ENCODE measurements around the gene CASQ2. TPM values are rescaled to one million over a fixed set of nuclear protein-coding genes. Genes with fewer than 3 reads are reported as not detected.

Gene CASQ2
- total RNA-seq, 4 donors from 2014 or later = 1.1 to 3.9 (median 1.5) TPM

DNA sequence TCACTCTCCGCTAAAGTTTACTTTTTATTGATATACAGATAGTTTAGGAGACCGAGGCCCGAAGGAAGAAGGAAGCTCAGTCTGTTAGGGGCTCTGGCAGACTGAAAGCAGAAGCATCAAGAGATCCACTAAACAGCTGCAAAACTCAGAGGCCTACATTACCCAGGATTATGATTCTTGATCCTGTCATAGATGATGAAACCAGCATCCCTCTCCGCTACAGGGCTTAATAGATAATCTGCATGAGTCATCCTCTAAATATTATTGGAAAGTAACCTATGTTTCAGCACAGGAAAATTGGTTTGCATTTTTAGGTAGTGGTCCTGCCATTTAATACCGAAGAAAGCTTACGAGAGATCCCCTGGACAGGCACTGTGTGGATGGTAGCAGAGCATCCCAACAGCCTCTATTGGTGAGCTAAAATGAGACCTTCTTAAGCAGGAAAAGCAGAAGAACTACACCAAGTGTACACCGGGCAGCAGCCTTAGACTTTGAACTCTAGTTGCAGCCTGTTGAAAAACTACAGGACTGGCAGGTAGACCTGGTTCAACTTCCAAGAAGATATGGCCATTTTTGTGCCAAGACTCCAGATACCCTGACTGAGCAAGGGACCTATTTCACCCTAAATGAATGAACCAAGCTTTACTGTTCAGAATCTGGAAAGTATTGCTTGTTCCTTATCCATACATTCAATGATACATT lies 6.8 kb downstream of the CASQ2 start:
- intact Hi-C loops (cut with DNase I) = loop anchor here (10.0 kb wide), 2 partner anchors 147 to 627 kb away; no protein-coding TSS in a partner anchor
- H3K9me3 ChIP-seq = no peaks in the 10 kb centered on the region
- 94 to 98% methylated on average over 7 of the region's 7 CpGs for WGBS, 2 donors
- TF ChIP-seq, protein P1, sequence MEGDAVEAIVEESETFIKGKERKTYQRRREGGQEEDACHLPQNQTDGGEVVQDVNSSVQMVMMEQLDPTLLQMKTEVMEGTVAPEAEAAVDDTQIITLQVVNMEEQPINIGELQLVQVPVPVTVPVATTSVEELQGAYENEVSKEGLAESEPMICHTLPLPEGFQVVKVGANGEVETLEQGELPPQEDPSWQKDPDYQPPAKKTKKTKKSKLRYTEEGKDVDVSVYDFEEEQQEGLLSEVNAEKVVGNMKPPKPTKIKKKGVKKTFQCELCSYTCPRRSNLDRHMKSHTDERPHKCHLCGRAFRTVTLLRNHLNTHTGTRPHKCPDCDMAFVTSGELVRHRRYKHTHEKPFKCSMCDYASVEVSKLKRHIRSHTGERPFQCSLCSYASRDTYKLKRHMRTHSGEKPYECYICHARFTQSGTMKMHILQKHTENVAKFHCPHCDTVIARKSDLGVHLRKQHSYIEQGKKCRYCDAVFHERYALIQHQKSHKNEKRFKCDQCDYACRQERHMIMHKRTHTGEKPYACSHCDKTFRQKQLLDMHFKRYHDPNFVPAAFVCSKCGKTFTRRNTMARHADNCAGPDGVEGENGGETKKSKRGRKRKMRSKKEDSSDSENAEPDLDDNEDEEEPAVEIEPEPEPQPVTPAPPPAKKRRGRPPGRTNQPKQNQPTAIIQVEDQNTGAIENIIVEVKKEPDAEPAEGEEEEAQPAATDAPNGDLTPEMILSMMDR (IDR thresholded peaks at IDR 0.05) = no peak
- TF ChIP-seq POLR2A (IDR thresholded peaks at IDR 0.05) = no peak
- H3K27ac ChIP-seq = no peak overlapping the region
- peaks cover 19% of the 10 kb centered on the region in 2 donors for H3K4me1 ChIP-seq
- H3K27me3 ChIP-seq = no peaks in the 10 kb centered on the region
- H3K4me3 ChIP-seq (replicated peaks in 1 of 3) = no peak overlapping the region
- DNase-seq = no peak
- H3K36me3 ChIP-seq = no peaks in the 10 kb centered on the region

DNA sequence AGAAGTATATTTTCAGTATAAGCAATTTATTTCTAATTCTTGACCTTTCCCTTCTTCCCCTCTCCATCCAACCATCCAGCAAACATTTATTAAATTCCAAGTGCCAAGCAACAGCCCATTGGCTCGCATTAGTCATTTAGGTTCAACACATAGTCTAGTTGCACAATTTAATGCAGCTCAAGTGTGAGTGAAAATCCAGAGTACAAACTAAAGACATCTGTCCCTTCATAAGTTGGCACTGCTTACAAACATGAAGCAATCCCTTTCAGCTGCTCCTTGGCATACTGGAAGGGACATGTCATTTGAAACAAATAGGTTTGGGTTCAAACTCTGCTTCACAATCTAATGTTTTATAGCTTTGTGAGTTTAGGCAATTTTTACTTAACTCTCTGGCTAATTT lies 10.7 kb downstream of the CASQ2 start:
- Histone ChIP-seq H3K27ac (no peak overlapping the region), H3K4me3 (replicated peaks in 1 of 3) (no peak overlapping the region), H3K36me3 (no peaks in the 10 kb centered on the region), H3K9me3 (no peaks in the 10 kb centered on the region), H3K27me3 (no peaks in the 10 kb centered on the region), H3K4me1 (peaks cover 33 to 39% of the 10 kb centered on the region in 2 donors)
- 63 to 90% methylated on average over 1 of the region's 1 CpG for WGBS, 2 donors
- TF ChIP-seq, protein P1 (IDR thresholded peaks at IDR 0.05) = no peak
- intact Hi-C loops (cut with DNase I) = no loop called here
- no peak for DNase-seq

DNA sequence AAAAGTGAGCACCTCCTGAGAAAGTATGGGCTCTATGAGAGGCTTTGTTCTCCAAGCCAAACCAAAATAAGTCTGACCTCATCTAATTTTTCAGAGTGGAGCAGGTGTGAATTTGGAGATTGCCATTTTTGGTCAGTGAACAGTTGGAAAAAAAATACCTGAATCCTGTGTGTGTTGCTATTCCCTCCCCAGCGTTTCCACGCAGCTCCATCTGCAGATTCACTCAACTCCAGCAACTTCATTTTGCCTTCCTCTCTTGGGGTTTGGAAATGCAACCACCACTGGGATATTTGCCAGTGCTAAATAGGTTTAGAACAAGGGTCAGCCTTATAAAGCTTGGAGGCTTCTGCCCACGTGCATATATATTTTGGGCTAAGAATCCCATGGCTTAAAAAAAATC lies 11.2 kb downstream of the CASQ2 start:
- intact Hi-C loops (cut with DNase I) = no loop called here
- no peak overlapping the region for H3K4me3 ChIP-seq (replicated peaks in 1 of 3)

DNA sequence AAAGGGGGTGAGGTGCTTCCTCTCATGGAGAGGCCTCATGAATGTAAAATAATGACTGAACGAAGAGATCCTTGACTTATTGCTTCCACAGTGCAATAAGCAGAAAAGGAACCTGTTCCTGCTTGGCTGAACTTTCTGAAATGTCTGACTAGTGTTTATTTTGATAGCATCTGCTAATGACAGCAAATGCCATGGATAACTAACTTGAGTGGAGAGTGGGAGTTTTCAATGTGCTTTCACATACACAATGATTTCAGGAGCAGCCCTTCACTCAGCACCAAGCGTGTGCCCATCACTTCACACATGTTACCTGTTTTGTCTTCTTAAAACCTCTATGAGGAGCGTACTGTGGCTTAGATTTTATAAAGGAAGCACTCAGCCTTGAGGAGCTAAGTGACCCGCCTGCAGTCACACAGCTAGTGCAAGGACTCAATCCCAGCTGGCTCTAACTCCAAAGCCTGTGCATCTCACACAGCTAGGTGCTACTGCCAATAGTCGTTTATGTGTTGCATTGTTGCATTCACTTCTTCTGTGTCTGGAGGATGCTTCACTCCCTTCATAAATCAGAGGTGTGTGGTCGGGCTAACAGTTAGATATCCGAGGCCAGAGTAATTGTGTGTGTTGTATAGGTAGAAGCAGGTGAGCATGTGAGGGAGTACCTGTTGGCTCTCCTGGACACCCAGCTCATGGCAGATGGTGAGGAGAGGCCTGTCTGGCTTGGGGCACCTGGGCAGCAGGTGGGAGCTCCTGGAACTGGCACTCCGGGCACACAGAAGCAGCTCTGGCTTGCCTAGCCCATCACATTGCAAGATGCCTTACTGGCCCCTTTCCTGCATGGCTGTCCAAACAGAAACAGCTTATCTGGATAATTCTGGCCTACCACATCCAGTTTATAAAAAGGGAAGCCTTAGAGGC lies 12.8 kb downstream of the CASQ2 start:
- peaks cover 33 to 39% of the 10 kb centered on the region in 2 donors for H3K4me1 ChIP-seq
- TF ChIP-seq, protein P1 (IDR thresholded peaks at IDR 0.05) = no peak
- TF ChIP-seq POLR2A (IDR thresholded peaks at IDR 0.05) = no peak
- DNase-seq = peak; percentile 60 to 71
- peak overlapping the region; percentile 60 to 77 (median 76) for H3K27ac ChIP-seq
- H3K36me3 ChIP-seq = no peaks in the 10 kb centered on the region
- H3K27me3 ChIP-seq = no peaks in the 10 kb centered on the region
- H3K4me3 ChIP-seq (replicated peaks in 1 of 3) = no peak overlapping the region
- 44 to 46% methylated on average over 8 of the region's 8 CpGs for WGBS, 2 donors
- intact Hi-C loops (cut with DNase I) = no loop called here
- H3K9me3 ChIP-seq = no peaks in the 10 kb centered on the region

More for the DNA sequence above, 11.2 kb downstream of the CASQ2 start:
- Histone ChIP-seq H3K9me3 (no peaks in the 10 kb centered on the region), H3K4me1 (peaks cover 33 to 39% of the 10 kb centered on the region in 2 donors), H3K27ac (peak overlapping the region in 1 of 3 donors; percentile 77), H3K27me3 (no peaks in the 10 kb centered on the region), H3K36me3 (no peaks in the 10 kb centered on the region)
- WGBS, 2 donors = 64 to 68% methylated on average over 3 of the region's 3 CpGs
- DNase-seq = no peak
- no peak for TF ChIP-seq POLR2A (IDR thresholded peaks at IDR 0.05)
- TF ChIP-seq, protein P1 (IDR thresholded peaks at IDR 0.05) = no peak
